ENCODE results near the gene XPR1.

DNA sequence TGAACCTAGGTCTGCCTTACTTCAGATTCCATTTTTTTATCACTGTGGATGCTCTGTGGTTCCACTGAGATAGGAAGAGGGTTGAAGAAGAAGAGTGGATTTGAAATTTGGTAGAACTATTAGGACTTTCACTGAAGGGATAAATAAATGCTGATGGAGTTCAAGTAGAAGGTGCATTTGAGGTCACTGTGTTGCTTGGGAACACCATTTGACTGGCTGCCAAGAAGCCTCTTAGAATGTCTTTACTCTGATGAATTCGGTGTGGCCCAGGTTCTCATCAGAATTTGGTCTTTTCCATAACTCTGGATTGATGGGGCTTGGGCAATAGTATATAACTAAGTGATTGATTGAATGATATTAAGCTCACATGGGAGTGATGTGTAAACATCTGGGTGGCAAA is 11.9 kb downstream of the XPR1 start:
- no peak for TF ChIP-seq POLR2A (IDR thresholded peaks at IDR 0.05)
- TF ChIP-seq CTCF (IDR thresholded peaks at IDR 0.05), result no peak
